ENCODE measurements around the gene ABCD2.

DNA sequence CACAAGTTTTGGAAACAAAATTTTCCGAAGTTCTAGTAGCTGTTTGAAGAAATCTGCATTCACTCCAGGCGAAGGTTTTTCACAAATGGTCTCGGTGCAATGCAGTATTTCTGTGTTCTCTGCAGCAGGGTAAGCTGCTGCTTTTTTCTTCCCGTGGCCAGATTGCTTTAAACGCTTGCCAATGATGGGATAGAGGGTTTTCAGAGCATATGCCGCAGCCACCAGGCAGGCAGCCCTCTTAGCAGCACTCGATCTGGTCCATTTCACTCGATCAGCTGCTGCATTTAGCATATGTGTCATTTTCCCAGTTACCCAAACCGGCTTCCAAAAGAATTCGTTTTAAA is 315 bp downstream of the ABCD2 start:
- TF ChIP-seq POLR2A (IDR thresholded peaks at IDR 0.05; ENCODE audit: low read length) (no peak), GATA1 (IDR thresholded peaks at IDR 0.05; ENCODE audit: low read depth, low read length) (no peak)

Measured in erythroblast (primary cell).